Psoas muscle (tissue), 8 donors: ENCODE data around the gene CAPZA2. TPM values are rescaled to one million over a fixed set of nuclear protein-coding genes. Genes with fewer than 3 reads are reported as not detected.

Experiments
- ATAC-seq, 4 donors: fragments of 200-7000 bp; cut with Tn5 transposase; one replicate each; pipeline ENCODE4 v1.9.1; 2020; ENCODE audit warnings: moderate library complexity in 3 of 4, mild to moderate bottlenecking in 2 of 4
- DNase-seq, 2 donors: peaks; one replicate each; pipeline ENCODE4 v3.0.0-alpha.2; 2020
- H3K27ac ChIP-seq: fragments of 200-600 bp; one replicate; pipeline ENCODE4 v1.8.0; 2022
- H3K27me3 ChIP-seq, 3 donors: fragments of 200-600 bp in 1 of 3; one replicate each; pipeline versions ENCODE4 v1.6.1 to v1.8.0; 2013 to 2022; ENCODE audit warnings: low read length in 2 of 3, mild to moderate bottlenecking in 2 of 3, moderate library complexity in 1 of 3; ENCODE audit not compliant: insufficient read depth in 3 of 3
- H3K36me3 ChIP-seq, 2 donors: fragments of 200-600 bp in 1 of 2; one replicate each; pipeline versions ENCODE4 v1.6.1 to v1.8.0; 2013 to 2022; ENCODE audit warnings: low read depth in 1 of 2, mild to moderate bottlenecking in 1 of 2, moderate library complexity in 1 of 2; ENCODE audit not compliant: insufficient read depth in 1 of 2
- H3K4me1 ChIP-seq: fragments of 200-600 bp; one replicate; pipeline ENCODE4 v1.8.0; 2022
- H3K4me3 ChIP-seq: fragments of 200-600 bp; one replicate; pipeline ENCODE4 v1.8.0; 2022; ENCODE audit warnings: mild to moderate bottlenecking
- H3K9me3 ChIP-seq: fragments of 200-600 bp; one replicate; pipeline ENCODE4 v1.8.0; 2022
- CTCF ChIP-seq: fragments of 200-600 bp; IDR thresholded peaks from one replicate; pipeline ENCODE4 v1.8.0; 2022; ENCODE audit warnings: antibody characterized with exemption
- WGBS, 3 donors: extraction: QIAGEN DNeasy Blood & Tissue Kit; methylation state at CpG; one replicate each; pipeline versions ENCODE4 v1.1.6 to v1.1.7; 2013; 5-methylcytosine and 5-hydroxymethylcytosine counted together
- intact Hi-C, 2 donors: fragments of 100-400 bp; cut with DNase I; formaldehyde crosslinking; loops; one replicate each; pipeline versions ENCODE4 v1.11.0 to v1.14.2; 2022
- polyA plus RNA-seq, 3 donors: library from polyadenylated mRNA; stranded (reverse); fragments of 200-250 nt; gene quantifications; one replicate each; pipeline ENCODE4 v1.2.3, GENCODE V29; 2013
- total RNA-seq, 4 donors: library from RNA; stranded (reverse); fragmentation: NEBNext Ultra II Directional in 2 of 4; extraction: Animal tissue kit (Norgen Biotek cat#: 25700) in 2 of 4; gene quantifications; one replicate each; pipeline versions ENCODE4 v1.2.1 to v1.2.4, GENCODE V29; 2021 to 2023
- donor health status: healthy with polysubstance abuse.
- donor health status: DM: no; HTN: no; CAD: no; lungs with moderate emphysema.
- donor health status: Bipolar disorder and iron deficiency.
- donor health status: healthy.
- donor health status: DM: yes; HTN: yes; CAD: no.
- donor health status: DM: no; HTN: no; CAD: no.
- donor health status: DM: no; HTN: no; CAD: no.
- donor health status: DM: yes; HTN: yes; CAD: no.

CAPZA2 gene
- total and polyA plus RNA-seq, 7 donors, result 83.0 to 271 (median 152) TPM

- Histone ChIP-seq H3K36me3 (no peaks in the 10 kb centered on the region), H3K27me3 (no peaks in the 10 kb centered on the region), H3K4me3 (no peak overlapping the region), H3K4me1 (no peaks in the 10 kb centered on the region), H3K27ac (no peak overlapping the region), H3K9me3 (no peaks in the 10 kb centered on the region)
- no peak for TF ChIP-seq CTCF
- ATAC-seq (no peak), DNase-seq (no peak)
- intact Hi-C loops, result no loop called here
These were observed 37.9 kb upstream of the CAPZA2 start for GRCh38 chr7:116824449-116824848.

GRCh38 chr7:116828281-116828680 lies 34.1 kb upstream of the CAPZA2 start:
- WGBS, 3 donors, result 94 to 97% (median 96%) methylated on average over 4 of the region's 4 CpGs
- intact Hi-C loops, result no loop called here

GRCh38 chr7:116829041-116829440 lies 33.3 kb upstream of the CAPZA2 start:
- no peak for ATAC-seq
- intact Hi-C loops, result no loop called here
- WGBS, 3 donors, result 85 to 94% (median 86%) methylated on average over 3 of the region's 3 CpGs

More at GRCh38 chr7:116828281-116828680, 34.1 kb upstream of the CAPZA2 start:
- no peaks in the 10 kb centered on the region for H3K36me3 ChIP-seq
- H3K27me3 ChIP-seq, result no peaks in the 10 kb centered on the region
- H3K4me3 ChIP-seq, result no peak overlapping the region
- TF ChIP-seq CTCF, result no peak
- no peaks in the 10 kb centered on the region for H3K9me3 ChIP-seq
- no peak for ATAC-seq
- no peak overlapping the region for H3K27ac ChIP-seq
- no peak for DNase-seq
- no peaks in the 10 kb centered on the region for H3K4me1 ChIP-seq

GRCh38 chr7:116829493-116829892 lies 32.9 kb upstream of the CAPZA2 start:
- Histone ChIP-seq H3K9me3 (no peaks in the 10 kb centered on the region), H3K36me3 (no peaks in the 10 kb centered on the region), H3K4me3 (no peak overlapping the region), H3K27ac (no peak overlapping the region), H3K4me1 (no peaks in the 10 kb centered on the region), H3K27me3 (no peaks in the 10 kb centered on the region)
- intact Hi-C loops, result no loop called here
- ATAC-seq, result no peak
- no peak for DNase-seq
- no peak for TF ChIP-seq CTCF

More at GRCh38 chr7:116829041-116829440, 33.3 kb upstream of the CAPZA2 start:
- no peak for DNase-seq
- Histone ChIP-seq H3K9me3 (no peaks in the 10 kb centered on the region), H3K4me1 (no peaks in the 10 kb centered on the region), H3K27ac (no peak overlapping the region), H3K36me3 (no peaks in the 10 kb centered on the region), H3K27me3 (no peaks in the 10 kb centered on the region), H3K4me3 (no peak overlapping the region)
- no peak for TF ChIP-seq CTCF

- no peak for TF ChIP-seq CTCF
- WGBS, 3 donors, result 72 to 81% (median 77%) methylated on average over 2 of the region's 2 CpGs
- intact Hi-C loops, result no loop called here
- ATAC-seq, result no peak
- Histone ChIP-seq H3K27me3 (no peaks in the 10 kb centered on the region), H3K4me3 (no peak overlapping the region), H3K27ac (no peak overlapping the region), H3K36me3 (no peaks in the 10 kb centered on the region), H3K9me3 (no peaks in the 10 kb centered on the region), H3K4me1 (no peaks in the 10 kb centered on the region)
- DNase-seq, result no peak
These were observed 29.7 kb upstream of the CAPZA2 start for GRCh38 chr7:116832692-116833091.
